Neural cell (in vitro differentiated cells): ENCODE measurements around the gene PIM3.

Experiments used
- CTCF ChIP-seq: fragments of 450-650 bp; IDR thresholded peaks from 2 replicates; pipeline ENCODE4 v1.5.1; 2014; ENCODE audit warnings: antibody characterized with exemption, mild to moderate bottlenecking, moderate library complexity; ENCODE audit not compliant: poor library complexity, severe bottlenecking
- EZH2 ChIP-seq: fragments of 200-600, 300-800 bp; shearing (Covaris generic), sonication (generic); IDR thresholded peaks from 2 replicates; pipeline ENCODE4 v1.6.1; 2014; ENCODE audit warnings: antibody characterized with exemption, low read length, borderline replicate concordance, mild to moderate bottlenecking; ENCODE audit not compliant: insufficient read depth, poor library complexity, severe bottlenecking
- MXI1 ChIP-seq: fragments of 450-650 bp; conservative IDR thresholded peaks from 2 replicates; pipeline ENCODE4 v1.6.1; 2014; ENCODE audit warnings: antibody characterized with exemption, mild to moderate bottlenecking; ENCODE audit not compliant: poor library complexity, severe bottlenecking
- POLR2AphosphoS5 ChIP-seq: IDR thresholded peaks from 2 replicates; pipeline ENCODE4 v1.6.1; 2012

- TF ChIP-seq POLR2AphosphoS5 (no peak), EZH2 (no peak), CTCF (no peak), MXI1 (no peak)
Measured at GRCh38 chr22:49958366-49958921, 2.1 kb upstream of the PIM3 start.
